ENCODE data around the gene SIGLEC8. TPM values are rescaled to one million over a fixed set of nuclear protein-coding genes. Genes with fewer than 3 reads are reported as not detected.
"Not testable (repeated sequence)": the region's sequence is repeated elsewhere in the genome, so short reads cannot be mapped to it uniquely, and the experiment has no call there.

The SIGLEC8 gene
- total RNA-seq, 1 experiment from 2014 or later: not detected

DNA sequence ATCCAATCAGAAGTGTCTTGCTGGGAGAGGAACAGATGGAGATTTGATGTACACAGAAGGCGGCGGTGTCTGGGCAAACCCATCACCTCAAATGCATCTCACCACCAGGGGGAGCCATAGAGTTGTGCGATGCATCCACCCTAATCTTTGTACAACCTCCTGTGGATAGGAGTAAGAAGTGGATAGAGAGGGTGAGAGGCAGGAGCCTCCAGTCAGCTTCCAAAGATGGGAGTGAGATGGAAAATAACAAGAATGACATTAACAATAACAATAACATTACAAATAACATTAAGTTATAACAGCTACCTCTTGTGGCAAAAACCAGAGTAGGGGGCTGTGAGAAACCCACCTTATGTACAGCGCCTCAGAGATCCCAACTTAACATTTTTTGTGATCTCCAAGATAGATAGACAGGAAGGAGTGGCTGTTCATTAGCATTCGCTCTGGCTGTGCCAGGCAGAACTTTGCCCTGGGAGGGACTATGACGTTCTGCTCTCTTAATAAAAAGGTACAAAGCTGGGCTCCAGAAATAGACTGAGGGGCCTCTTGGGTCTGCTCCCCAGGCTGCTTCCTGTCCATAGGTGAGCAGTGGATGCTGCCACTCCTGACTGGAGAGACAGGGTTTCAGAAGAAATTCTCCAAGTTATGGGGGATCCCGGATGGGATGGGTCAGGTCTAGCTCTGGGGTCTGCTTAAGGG, 14.9 kb upstream of the SIGLEC8 start:
- peak; percentile 64 for DNase-seq (ENCODE audit: low read depth)

- no peak for DNase-seq (ENCODE audit: low read depth)
Observed at GRCh38 chr19:51472607-51473006, 14.4 kb upstream of the SIGLEC8 start.

DNA sequence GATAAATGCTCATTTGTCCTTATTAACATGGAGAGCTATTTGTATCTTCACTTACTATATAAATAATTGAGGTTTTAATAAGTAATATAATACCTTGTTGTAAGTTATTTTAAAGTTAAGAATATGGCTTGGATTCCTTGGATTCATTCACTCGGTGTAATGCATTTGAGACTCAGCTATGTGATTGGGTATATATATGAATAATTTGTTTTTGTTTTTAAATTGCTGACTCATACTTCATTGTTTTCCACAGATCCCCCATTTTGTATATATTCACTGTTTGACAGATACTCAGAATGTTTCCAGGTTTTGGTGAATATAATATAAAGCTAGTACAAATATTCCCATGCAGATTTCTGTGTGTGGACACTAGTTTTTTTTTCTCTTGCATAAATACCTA, 13.3 kb upstream of the SIGLEC8 start:
- DNase-seq (ENCODE audit: low read depth): no peak

DNA sequence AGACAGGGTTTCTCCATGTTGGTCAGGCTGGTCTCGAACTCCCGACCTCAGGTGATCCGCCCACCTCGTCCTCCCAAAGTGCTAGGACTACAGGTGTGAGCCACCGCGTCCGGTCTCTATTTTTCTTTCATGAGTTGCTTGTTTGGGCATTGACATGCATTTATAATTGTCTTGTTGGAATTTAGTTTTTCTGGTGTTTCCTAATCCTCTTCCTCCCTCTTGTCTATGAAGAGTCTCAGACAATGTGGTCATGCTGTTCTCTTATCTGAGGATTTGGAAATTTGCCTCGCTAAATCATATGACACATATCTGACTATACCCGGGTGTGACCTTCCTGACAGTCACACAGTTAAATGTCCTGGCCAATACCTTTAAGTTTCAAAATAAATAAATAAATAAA, 12.7 kb upstream of the SIGLEC8 start:
- DNase-seq (ENCODE audit: low read depth): peak; percentile 12

DNA sequence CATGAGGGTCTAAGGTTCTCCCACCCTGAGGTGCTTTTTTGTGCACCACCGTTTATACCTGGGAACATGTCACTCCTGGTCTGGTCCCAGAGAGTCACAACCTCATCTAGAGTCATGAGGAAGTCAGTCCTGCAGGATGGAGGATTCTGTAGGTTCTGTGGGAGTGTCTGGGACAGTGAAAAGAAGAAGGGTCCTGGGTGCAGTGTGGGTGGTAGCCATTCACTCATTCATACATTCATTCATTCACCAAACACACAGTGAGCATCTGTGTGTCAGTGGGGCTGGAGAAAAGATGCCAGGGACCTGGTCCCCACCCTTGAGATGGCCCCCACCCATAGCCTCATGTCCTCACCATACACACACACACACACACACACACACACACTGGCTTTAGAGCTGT, 11.4 kb upstream of the SIGLEC8 start:
- DNase-seq (ENCODE audit: low read depth): no peak

DNA sequence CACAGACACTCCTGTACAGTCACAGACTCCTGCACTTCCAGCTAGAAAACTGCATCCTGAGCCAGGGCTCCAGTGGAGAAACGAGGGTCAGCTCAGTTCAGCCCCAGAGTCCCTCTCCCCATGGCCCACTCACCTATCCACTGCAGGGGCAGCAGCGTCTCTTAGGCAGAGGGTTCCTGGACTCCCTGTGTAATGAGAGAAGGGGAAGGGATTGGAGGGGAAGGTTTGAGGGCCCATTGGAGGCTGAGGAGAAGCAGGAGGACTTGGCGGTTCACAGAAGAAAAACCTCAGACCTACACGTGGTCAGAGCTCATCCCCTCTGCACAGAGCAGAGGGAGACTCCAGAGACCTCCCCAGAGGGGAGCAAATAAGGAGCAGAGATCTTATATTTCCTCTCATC, 10.9 kb upstream of the SIGLEC8 start:
- no peak for DNase-seq (ENCODE audit: low read depth)

GRCh38 chr19:51468545-51468920, 10.3 kb upstream of the SIGLEC8 start:
- no peak for DNase-seq (ENCODE audit: low read depth)

GRCh38 chr19:51467864-51468544, 9.8 kb upstream of the SIGLEC8 start:
- no peak for DNase-seq (ENCODE audit: low read depth)

- no peak for DNase-seq (ENCODE audit: low read depth)
Observed at GRCh38 chr19:51466723-51467122, 8.5 kb upstream of the SIGLEC8 start.

DNA sequence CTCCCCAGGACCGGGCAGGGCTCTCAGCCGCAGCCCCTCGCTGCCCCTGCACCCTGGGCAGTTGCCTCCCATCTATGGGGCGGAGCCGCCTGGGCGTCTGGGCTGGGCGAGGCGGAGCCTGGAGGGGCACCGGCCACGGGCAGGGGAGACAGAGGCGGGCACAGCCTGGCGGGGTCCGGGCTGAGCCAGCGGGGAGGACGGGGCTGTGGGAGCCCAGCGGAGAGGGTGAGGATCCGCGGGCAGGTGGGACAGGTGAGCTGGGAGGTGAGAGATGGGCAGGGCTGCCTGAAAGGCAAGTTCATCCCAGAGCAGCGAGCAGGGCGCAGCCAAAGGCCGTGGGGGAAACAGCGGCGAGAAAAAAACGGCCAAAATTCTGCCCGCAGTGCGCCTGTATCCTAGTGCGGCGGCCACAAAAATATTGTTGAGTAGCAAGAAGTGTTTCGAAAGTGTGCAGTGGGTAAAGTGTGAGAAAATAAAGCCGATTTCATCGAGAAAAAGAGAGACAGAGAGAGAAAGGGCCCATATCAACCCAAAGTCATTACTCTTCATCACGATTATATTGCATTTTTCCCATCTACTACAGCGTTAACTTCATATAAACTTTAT, 5.8 kb upstream of the SIGLEC8 start:
- DNase-seq (ENCODE audit: low read depth): not testable (repeated sequence)

DNA sequence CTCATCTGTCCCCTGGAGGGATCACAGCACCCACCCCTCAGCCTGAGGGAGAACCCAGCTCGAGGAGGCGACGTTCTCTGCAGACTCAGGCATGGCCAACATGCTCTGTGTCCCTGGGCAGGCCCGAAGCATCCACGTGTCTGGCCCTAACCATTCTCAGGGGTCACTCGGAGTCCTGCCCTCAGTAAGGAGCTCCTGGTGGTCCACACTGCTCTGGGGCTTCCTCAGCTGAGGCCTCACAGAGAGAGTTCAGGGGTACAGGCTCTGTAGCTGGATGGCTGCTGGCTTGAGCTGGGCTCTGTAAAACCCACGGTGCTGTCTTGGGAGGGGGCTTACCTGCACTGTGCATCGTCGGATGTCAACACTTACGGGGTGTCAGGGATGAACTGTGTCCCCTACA, 4.4 kb upstream of the SIGLEC8 start:
- DNase-seq (ENCODE audit: low read depth): no peak

GRCh38 chr19:51462276-51462675, 4.0 kb upstream of the SIGLEC8 start:
- DNase-seq (ENCODE audit: low read depth): no peak

GRCh38 chr19:51461723-51462161, 3.5 kb upstream of the SIGLEC8 start:
- no peak for DNase-seq (ENCODE audit: low read depth)

DNA sequence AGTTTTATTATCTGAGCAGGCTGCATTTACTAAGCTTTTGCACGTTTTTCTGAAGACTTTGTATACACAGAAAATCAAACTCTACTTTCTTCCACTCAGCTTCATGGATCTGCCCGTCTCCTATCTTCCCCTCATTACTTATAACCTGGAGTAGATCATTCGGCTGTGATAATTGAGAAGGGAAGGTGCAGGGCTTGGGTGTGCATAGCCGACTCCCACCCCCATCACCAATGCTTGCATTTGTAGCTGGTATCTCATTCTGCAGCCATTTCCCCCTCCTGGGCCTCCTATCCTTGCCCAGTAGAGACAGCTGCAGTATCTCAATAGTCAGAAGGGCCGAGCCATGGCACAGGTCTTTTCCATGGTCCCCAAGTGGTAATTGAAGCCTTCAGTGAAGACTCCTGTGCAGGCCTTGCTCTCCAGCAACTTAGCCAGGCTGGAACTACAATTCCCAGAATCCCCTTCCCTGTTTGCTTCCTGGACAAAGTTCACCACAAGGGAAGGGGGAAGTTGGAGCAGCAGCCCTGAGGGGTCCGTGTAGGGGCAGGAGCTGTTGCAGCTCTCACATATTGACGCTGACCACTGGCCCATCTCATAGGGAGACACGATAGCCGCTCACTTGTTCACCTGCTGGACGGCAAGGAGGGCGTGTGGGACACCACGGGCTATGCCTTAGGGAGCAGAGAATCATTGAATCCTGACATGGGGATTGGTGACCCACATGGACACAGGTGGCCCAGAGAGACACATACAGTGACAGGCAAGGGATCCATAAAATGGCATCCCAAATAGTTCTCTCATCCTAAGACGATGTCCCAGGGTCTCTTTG, 2.1 kb upstream of the SIGLEC8 start:
- no peak for DNase-seq (ENCODE audit: low read depth)

DNA sequence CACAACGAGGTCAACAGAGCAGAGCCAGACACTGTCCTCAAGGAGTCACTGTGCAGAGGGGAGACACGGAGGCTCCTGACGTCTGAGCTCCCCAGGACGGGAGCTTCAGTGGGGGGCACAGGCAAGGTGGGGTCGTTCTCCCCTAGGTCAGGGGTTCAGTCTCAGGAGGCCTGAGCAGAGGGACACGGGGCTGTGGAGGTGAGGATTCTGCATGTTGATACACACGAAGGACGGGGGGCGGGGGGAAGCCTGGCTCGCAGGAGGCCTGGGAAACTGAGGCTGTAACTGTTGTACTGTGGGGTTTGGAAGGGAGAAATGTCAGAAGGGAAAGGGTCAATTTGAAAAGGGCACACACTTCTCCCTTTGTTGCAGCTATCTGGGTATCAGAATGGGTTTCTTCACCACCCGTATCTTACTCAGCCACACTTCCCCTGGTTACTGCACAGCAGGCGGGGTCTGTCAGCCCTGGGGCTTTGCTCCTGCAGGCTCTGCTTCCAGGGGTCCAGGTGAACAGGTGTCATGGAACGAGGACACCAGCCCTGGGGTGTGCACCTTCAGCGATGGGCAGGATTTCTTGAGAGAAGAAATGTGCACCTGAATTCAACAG, 748 bp upstream of the SIGLEC8 start:
- DNase-seq (ENCODE audit: low read depth): no peak

DNA sequence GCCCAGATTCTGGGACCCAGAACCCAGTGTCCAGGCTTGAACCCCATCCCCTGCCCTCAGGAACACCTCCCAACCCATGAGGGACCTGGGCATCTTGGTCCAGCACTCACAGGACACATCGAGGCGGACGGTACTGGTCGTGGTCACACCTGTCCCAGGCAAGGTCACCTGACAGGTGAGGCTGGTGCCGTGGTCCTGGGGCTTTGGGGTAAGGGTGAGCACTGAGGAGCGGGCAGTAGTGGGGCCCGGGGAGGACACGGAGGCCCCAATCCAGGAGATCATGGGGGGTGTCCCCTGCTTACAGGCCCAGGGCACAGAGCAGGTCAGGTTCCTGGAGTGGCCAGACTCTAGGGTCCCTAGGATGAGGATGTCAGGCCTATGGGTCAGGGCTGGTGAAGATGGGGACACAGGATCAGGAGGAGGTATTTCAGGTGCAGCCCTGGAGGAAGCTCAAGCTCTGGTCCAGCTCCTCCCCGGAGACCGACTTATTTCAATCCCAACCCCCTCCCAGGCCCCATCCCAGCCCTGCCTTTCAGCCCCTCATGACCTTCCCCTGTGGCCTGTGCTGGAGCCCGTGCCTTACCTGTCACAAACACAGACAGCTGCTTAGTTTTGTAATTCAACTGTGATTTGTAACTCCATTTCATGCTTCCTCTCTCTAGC, 772 bp downstream of the SIGLEC8 start:
- no peak for DNase-seq (ENCODE audit: low read depth)

DNA sequence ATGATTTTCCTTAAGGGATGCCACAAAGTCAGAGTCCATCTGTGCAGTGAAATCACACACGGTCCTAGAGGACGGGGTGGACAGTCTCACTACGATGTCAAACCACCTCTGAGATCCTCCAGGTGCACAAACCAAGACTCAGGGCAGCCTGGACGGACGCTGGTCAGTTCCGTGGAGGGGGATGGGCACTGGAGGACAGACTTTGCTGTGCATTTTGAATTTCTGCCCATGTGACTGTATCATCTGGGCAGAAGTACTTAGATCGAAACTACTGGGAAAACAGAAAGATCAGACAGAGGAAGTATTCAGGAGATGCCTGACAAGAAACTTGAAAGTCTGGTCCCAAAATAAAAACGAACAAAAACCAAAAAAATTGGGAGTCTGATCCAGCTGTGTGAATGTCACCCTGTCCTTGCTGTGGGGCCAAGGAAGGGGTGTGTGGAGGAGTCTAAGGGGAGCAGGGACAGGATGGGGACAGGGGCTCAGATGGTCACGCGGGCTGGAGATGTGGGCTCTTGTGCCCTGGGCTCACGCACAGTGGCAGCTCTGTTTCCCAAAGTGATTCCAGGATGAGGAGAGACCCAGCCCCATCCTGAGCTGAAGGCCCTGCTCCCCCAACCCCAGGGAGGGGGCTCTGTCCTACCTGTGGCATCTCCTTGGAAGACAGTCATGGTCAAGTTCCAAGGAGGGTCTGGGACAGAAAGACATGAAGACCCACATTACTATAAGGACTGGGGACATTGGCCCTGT, 1.5 kb downstream of the SIGLEC8 start:
- DNase-seq (ENCODE audit: low read depth): no peak

DNA sequence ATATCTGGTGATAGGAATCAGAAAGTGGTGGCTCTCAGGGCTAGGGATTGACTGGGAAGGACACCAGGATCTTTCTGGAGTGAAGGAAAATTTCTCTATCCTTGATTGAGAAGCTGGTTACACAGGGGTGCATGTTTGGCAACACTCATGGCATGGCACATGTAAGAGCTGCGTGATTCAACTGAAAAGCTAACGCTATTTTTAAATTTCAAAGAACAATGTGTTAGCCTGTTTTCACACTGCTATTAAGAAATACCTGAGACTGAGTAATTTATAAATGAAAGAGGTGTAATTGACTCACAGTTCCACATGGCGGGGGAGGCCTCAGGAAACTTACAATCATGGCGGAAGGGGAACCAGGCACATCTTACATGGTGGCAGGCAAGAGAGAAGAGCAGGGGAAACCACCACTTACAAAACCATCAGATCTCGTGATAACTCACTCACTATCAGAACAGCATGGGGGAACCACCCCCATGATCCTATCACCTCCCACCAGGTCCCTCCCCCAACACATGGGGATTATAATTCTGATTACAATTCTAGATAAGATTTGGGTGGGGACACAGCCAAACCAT, 7.4 kb downstream of the SIGLEC8 start:
- no peak for DNase-seq (ENCODE audit: low read depth)

- peak; percentile 11 for DNase-seq (ENCODE audit: low read depth)
Observed at GRCh38 chr19:51448411-51449016, 9.7 kb downstream of the SIGLEC8 start.

DNA sequence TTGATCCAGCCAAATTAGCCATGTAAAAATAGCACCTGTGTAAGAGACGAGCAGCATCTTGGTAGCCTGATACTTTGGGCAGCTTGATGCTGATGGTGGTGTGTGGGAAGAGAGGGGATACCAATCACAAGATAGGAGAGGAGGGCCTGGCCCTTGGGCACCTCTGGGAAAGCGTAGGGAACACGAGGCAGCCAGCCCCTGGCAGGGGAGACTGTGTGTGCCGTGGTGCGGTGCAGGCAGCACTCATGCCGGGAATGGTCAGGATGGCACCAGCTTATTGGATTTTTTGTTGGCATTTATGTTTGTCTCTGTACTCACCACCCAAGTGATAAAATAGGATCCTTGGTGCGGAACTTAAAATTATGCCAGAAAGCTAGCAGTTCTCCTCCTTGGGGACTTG, 10.2 kb downstream of the SIGLEC8 start:
- DNase-seq (ENCODE audit: low read depth): no peak

All from RPMI7951 (cell line).